ENCODE measurements around the gene SLC17A4.

Gene SLC17A4

GRCh38 chr6:25829375-25829774, 74.8 kb downstream of the SLC17A4 start:
- no peak for DNase-seq

- no peak for DNase-seq
These were observed 75.9 kb downstream of the SLC17A4 start for GRCh38 chr6:25830458-25830857.
